Glutamatergic neuron (in vitro differentiated cells): ENCODE results near the gene CNTNAP2. TPM values are rescaled to one million over a fixed set of nuclear protein-coding genes. Genes with fewer than 3 reads are reported as not detected.

Source experiments
- DNase-seq: peaks from one replicate; pipeline ENCODE4 v3.0.0; 2022
- H3K27ac Mint-ChIP-seq: one replicate; pipeline ENCODE4 v1.8.0; 2020; ENCODE audit warnings: mild to moderate bottlenecking, mixed read lengths, inconsistent platforms; ENCODE audit not compliant: unreplicated experiment
- H3K27me3 Mint-ChIP-seq: one replicate; pipeline ENCODE4 v1.8.0; 2020; ENCODE audit warnings: mild to moderate bottlenecking, moderate library complexity, mixed read lengths, inconsistent platforms; ENCODE audit not compliant: unreplicated experiment
- H3K36me3 Mint-ChIP-seq: one replicate; pipeline ENCODE4 v1.8.0; 2020; ENCODE audit warnings: mild to moderate bottlenecking, mixed read lengths, inconsistent platforms; ENCODE audit not compliant: unreplicated experiment
- H3K4me1 Mint-ChIP-seq: one replicate; pipeline ENCODE4 v1.8.0; 2020; ENCODE audit warnings: mild to moderate bottlenecking, low read depth, mixed read lengths, inconsistent platforms; ENCODE audit not compliant: unreplicated experiment
- H3K4me3 Mint-ChIP-seq: one replicate; pipeline ENCODE4 v1.8.0; 2020; ENCODE audit warnings: mild to moderate bottlenecking, mixed read lengths, inconsistent platforms; ENCODE audit not compliant: unreplicated experiment
- H3K9me3 Mint-ChIP-seq: one replicate; pipeline ENCODE4 v1.8.0; 2020; ENCODE audit warnings: mild to moderate bottlenecking, moderate library complexity, mixed read lengths, inconsistent platforms; ENCODE audit not compliant: unreplicated experiment
- total RNA-seq: library from RNA; stranded (reverse); fragmentation: NEBNext Ultra II Directional; extraction: Animal tissue kit (Norgen Biotek cat#: 25700); gene quantifications from one replicate; pipeline ENCODE4 v1.2.1, GENCODE V29; 2021; ENCODE audit not compliant: unreplicated experiment
- TF ChIP-seq, protein P1 (sequence below): fragments of 200-600 bp; sonication (generic); IDR thresholded peaks from one replicate; pipeline ENCODE4 v1.5.0; 2021; ENCODE audit not compliant: partially characterized antibody, unreplicated experiment

Gene CNTNAP2
- total RNA-seq, 1 donor from 2014 or later, result 25.8 TPM

DNA sequence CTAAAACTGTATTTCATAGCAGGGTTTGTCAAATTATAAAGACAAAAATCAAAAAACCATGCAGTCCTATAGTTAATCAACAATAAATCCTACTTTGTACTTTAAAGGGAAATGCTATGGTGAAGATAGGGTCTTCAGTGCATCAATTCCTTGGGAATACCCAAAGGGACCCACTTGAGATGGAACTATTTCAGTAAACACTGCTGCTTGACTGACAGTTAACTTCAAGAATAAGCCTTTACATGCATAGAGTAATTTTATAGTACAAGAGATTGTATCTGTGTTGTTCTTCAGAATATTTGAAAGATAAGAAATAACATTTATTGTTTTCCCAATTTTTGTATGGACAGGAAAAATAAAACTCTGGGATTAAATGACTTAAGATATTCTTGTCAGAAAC lies 1179.6 kb downstream of the CNTNAP2 start:
- H3K9me3 Mint-ChIP-seq, result peaks cover 1% of the 10 kb centered on the region
- H3K36me3 Mint-ChIP-seq, result no peaks in the 10 kb centered on the region
- H3K27me3 Mint-ChIP-seq, result peaks cover 1% of the 10 kb centered on the region
- H3K4me3 Mint-ChIP-seq, result no peak overlapping the region
- no peak overlapping the region for H3K27ac Mint-ChIP-seq
- DNase-seq, result no peak
- no peaks in the 10 kb centered on the region for H3K4me1 Mint-ChIP-seq
- TF ChIP-seq, protein P1, sequence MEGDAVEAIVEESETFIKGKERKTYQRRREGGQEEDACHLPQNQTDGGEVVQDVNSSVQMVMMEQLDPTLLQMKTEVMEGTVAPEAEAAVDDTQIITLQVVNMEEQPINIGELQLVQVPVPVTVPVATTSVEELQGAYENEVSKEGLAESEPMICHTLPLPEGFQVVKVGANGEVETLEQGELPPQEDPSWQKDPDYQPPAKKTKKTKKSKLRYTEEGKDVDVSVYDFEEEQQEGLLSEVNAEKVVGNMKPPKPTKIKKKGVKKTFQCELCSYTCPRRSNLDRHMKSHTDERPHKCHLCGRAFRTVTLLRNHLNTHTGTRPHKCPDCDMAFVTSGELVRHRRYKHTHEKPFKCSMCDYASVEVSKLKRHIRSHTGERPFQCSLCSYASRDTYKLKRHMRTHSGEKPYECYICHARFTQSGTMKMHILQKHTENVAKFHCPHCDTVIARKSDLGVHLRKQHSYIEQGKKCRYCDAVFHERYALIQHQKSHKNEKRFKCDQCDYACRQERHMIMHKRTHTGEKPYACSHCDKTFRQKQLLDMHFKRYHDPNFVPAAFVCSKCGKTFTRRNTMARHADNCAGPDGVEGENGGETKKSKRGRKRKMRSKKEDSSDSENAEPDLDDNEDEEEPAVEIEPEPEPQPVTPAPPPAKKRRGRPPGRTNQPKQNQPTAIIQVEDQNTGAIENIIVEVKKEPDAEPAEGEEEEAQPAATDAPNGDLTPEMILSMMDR, result no peak

DNA sequence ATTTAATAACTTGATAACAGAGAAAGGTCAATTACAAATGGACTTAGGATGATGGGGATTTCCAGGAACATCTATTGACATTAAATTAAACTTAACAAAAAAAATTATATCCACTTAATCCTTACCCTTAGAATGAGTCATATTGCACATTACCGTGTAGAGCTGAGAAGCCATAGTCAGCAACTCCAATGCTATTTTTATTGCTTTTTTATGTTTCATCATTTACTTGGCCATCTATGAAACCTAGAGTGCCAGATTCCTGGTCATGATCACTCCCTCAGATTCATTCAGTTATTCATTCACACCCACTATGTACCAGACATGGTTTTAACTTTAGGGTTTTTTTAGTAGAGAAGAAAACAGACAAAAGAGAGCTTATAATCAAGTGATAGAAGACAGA lies 1180.4 kb downstream of the CNTNAP2 start:
- TF ChIP-seq, protein P1, result no peak
- H3K4me1 Mint-ChIP-seq, result no peaks in the 10 kb centered on the region
- peaks cover 1% of the 10 kb centered on the region for H3K27me3 Mint-ChIP-seq
- H3K4me3 Mint-ChIP-seq, result no peak overlapping the region
- peaks cover 1% of the 10 kb centered on the region for H3K9me3 Mint-ChIP-seq
- H3K27ac Mint-ChIP-seq, result no peak overlapping the region
- no peak for DNase-seq
- no peaks in the 10 kb centered on the region for H3K36me3 Mint-ChIP-seq

DNA sequence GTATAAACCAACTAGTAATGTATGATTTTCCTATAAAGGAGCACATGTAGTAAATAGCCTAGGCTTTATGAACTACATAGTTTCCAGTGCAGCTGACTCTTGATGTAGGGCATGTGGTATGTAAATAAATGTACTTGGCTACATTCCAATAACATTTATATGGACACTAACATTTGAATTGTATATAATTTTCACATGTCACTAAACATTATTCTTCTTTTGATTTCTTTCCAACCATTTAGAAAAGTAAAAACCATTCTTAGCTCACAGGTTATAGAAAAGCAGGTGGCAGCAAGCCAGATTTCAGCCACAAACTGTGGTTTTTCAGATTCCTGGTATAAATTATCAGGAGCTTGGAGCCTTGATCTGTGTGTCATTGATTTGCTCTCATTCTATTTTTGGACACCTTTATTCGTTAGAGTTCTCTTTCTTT lies 1182.0 kb downstream of the CNTNAP2 start:
- TF ChIP-seq, protein P1, result no peak
- DNase-seq, result no peak

DNA sequence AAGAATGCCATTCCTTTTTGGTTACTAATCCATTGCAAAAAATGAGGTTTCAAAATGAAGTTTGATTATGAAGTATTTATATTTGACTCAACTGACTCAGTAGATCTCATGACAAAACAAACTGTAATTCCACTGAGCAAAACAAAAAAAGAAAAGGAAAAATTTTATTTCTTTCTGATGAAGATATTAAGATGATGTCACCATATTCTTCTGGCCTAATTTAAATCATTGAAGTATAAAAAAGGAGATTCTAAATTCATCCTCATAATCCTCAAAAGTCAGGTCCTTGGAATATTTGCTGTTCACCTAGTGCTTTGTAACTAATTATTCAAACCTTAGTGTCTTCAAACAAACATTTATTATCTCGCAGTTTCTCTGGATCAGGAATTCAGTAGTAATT lies 1183.7 kb downstream of the CNTNAP2 start:
- Mint-ChIP-seq H3K4me1 (no peaks in the 10 kb centered on the region), H3K4me3 (no peak overlapping the region), H3K27ac (no peak overlapping the region), H3K27me3 (peaks cover 1% of the 10 kb centered on the region), H3K9me3 (peaks cover 1% of the 10 kb centered on the region), H3K36me3 (no peaks in the 10 kb centered on the region)
- no peak for DNase-seq
- TF ChIP-seq, protein P1, result no peak

More for the DNA sequence above, 1182.0 kb downstream of the CNTNAP2 start:
- peaks cover 1% of the 10 kb centered on the region for H3K27me3 Mint-ChIP-seq
- no peaks in the 10 kb centered on the region for H3K4me1 Mint-ChIP-seq
- no peak overlapping the region for H3K4me3 Mint-ChIP-seq
- H3K36me3 Mint-ChIP-seq, result no peaks in the 10 kb centered on the region
- no peak overlapping the region for H3K27ac Mint-ChIP-seq
- H3K9me3 Mint-ChIP-seq, result peaks cover 1% of the 10 kb centered on the region

DNA sequence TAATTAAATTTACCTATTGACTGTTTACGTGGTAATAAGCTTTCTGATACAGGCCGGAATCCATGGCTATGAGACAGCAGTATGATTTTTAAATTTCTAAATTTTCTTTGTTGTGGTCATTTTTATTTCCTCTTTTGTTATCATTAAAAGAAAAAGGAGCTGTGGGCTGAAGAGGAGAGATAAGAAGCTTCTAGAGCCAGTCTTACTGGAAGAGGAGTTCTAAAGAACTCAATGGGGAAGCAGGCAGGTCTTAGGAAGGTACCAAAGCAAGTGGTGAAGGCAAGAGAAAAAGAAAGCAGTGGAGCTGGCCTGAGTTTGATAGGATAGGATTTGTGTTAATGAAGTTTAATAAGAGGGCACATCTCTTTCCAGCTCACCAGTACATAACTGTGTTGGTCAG lies 1187.8 kb downstream of the CNTNAP2 start:
- Mint-ChIP-seq H3K4me1 (no peaks in the 10 kb centered on the region), H3K36me3 (no peaks in the 10 kb centered on the region), H3K27me3 (no peaks in the 10 kb centered on the region), H3K9me3 (peaks cover 1% of the 10 kb centered on the region), H3K4me3 (no peak overlapping the region), H3K27ac (no peak overlapping the region)
- DNase-seq, result no peak
- TF ChIP-seq, protein P1, result no peak
